ENCODE results near the gene SLC6A8. TPM values are rescaled to one million over a fixed set of nuclear protein-coding genes. Genes with fewer than 3 reads are reported as not detected.

Gene SLC6A8
- 23.6 and 28.8 TPM in 2 replicates for total RNA-seq
- 22.7 and 22.8 TPM in 2 replicates for polyA plus RNA-seq
- polyA plus RNA-seq (2011; cell fraction: cytosol; rRNA removed): 14.4 and 18.5 TPM in 2 replicates
- 23.1 and 36.6 TPM in 2 replicates for polyA plus RNA-seq (2011; cell fraction: nucleus; rRNA removed)
- 23.1 and 25.7 TPM in 2 replicates for polyA plus RNA-seq (2012)
- 42.5 and 44.1 TPM in 2 replicates for polyA minus RNA-seq
- polyA minus RNA-seq (2011; cell fraction: cytosol; rRNA and poly(A)+ RNA removed): 35.0 TPM
- polyA minus RNA-seq (2011; cell fraction: nucleus; rRNA and poly(A)+ RNA removed): 10.9 and 18.4 TPM in 2 replicates
- Bru-seq, nascent RNA: percentile 35 among the genes with signal in this experiment
- percentile 82 among the genes with signal in this experiment for BruChase-seq, experiment 1, labeled RNA remaining after a 6-hour chase
- BruChase-seq, experiment 2, labeled RNA remaining after a 2-hour chase: percentile 61 among the genes with signal in this experiment
- long read RNA-seq, transcript SLC6A8-201 (13 exons, 3,763 nt): major isoform, 10 of 27 reads
- long read RNA-seq, partial matches to known transcripts: 15 of 27 reads
- long read RNA-seq, other reads (novel, unspliced or antisense): 2 of 27 reads

DNA sequence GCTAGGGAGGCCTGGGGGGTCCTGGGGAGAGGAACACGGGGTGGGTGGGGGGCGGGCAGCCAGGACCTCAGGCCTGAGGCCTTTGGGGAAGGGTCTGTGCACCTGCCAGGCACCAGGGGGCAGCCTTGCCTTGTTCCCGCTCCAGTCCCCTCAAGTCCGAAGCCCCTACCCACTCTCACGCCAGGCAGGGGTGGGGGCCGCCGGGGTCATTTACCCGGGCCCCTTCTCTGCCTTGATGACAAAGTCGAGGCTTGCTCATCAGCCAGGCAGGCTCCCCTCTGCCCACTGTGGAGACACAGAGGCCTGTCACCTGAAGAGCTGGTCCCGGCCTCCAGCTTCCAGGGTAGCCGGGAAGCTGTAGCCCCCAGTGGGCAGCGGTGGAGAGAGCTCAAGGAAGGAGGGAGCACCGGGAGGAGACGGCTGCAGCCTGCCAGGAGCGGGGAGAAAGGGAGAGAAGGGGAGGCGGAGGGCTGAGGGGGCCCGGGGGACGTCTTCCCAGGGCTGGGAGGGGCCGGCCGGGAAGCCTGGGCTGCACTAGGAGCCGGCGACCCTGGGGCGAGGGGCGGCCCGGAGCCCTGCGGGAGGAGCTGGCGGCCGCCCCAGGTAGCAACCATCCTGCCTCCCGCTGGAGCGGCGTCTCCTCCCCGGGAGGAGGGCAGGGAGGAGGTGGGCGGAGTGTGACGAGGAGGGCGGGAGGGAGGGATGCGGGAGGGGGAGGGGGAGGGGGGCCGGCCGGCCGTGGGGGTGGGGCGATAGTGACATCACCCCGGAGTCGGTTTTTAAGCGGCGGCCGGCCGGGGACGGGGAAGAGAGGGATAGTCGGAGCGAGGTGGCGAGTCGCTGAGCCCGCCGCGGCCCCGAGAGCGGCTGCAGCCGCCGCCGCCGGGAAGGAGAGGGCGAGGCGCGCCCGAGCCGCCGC lies at the start of gene SLC6A8:
Gene SLC6A8 (plus strand): TSS at position 806 of the 919 bp plus-strand sequence. CDS start 649 bp downstream, outside the sequence.
- ChIA-PET CTCF (interaction anchor here (0.9 to 4.2 kb wide), 3 partner anchors 18 to 95 kb away, joined by 3 to 30 read pairs (median 6); no protein-coding TSS in a partner anchor), POLR2A (no interaction called here)
- FAIRE-seq: peak; percentile 85
- Histone ChIP-seq H3K9me1 (replicated peaks; ENCODE audit: control insufficient read depth, extremely low read depth, insufficient read depth, low read length) (no peaks in the 10 kb centered on the region), H3K4me2 (ENCODE audit: insufficient read depth, low read length) (no peak within 1 kb of the TSS), H3K4me1 (ENCODE audit: control insufficient read depth, extremely low read depth, insufficient read depth, low read length) (peaks cover 4% of the 10 kb centered on the region), H3K27ac (ENCODE audit: insufficient read depth, low read depth, low read length) (no peak within 1 kb of the TSS), H3K4me3 (replicated peaks in 1 of 3; ENCODE audit: insufficient read depth in 1 of 3, low read depth in 1 of 3, low read length in 3 of 3) (peak within 1 kb of the TSS in 1 of 3 experiments; percentile 40), H3K79me2 (ENCODE audit: control insufficient read depth, insufficient read depth, low read length) (no peaks in the 10 kb centered on the region), H4K20me1 (replicated peaks; ENCODE audit: control insufficient read depth, extremely low read depth, insufficient read depth, low read length) (no peaks in the 10 kb centered on the region), H3K9ac (replicated peaks; ENCODE audit: extremely low read depth, insufficient read depth, low read length) (no peak within 1 kb of the TSS), H3K27me3 (ENCODE audit: control insufficient read depth in 2 of 2, insufficient read depth in 2 of 2, low read length in 2 of 2) (no peaks in the 10 kb centered on the region), H3K36me3 (ENCODE audit: control insufficient read depth in 2 of 2, extremely low read depth in 1 of 2, insufficient read depth in 2 of 2, low read length in 2 of 2) (no peaks in the 10 kb centered on the region), H2AFZ (ENCODE audit: low read depth, low read length) (no peak within 1 kb of the TSS), H3K9me3 (replicated peaks; ENCODE audit: control insufficient read depth, insufficient read depth, low read length) (no peaks in the 10 kb centered on the region)
- peak; percentile 27 for DNase-seq (ENCODE audit: low read depth, low spot score)
- dilution Hi-C loops (cut with MboI; ENCODE audit: extremely low pct_ligation_motif_present, low sequenced_read_pairs): no loop called here
- no peak for TF ChIP-seq MYC (IDR thresholded peaks at IDR 0.05; ENCODE audit: low read depth, low read length)
- TF ChIP-seq CTCF (IDR thresholded peaks at IDR 0.05; ENCODE audit: extremely low read depth in 1 of 2, insufficient read depth in 1 of 2, low read depth in 1 of 2, low read length in 2 of 2): peak in 1 of 2 donors; percentile 55
- no peak for TF ChIP-seq JUN (IDR thresholded peaks at IDR 0.05; ENCODE audit: borderline replicate concordance, insufficient read depth, insufficient read length, low read depth)
- TF ChIP-seq, protein P1, sequence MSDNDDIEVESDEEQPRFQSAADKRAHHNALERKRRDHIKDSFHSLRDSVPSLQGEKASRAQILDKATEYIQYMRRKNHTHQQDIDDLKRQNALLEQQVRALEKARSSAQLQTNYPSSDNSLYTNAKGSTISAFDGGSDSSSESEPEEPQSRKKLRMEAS (IDR thresholded peaks at IDR 0.05; ENCODE audit: insufficient read depth, insufficient read length): no peak
- peak; percentile 40 for TF ChIP-seq POLR2A (IDR thresholded peaks at IDR 0.05; ENCODE audit: low read depth, low read length)
- TF ChIP-seq POLR2AphosphoS5 (IDR thresholded peaks at IDR 0.05; ENCODE audit: insufficient read depth, low read depth, low read length): peak; percentile 50
- no TSS peak for BruUV-seq (replicated peaks)
- intact Hi-C loops (cut with micrococcal nuclease): no loop called here
